Nephron progenitor cell (in vitro differentiated cells): Measurements from ENCODE around the gene DRC3.

Experiments used
- DNase-seq: peaks from one replicate; pipeline ENCODE4 v3.0.0; 2021
- H3K27ac Mint-ChIP-seq: 2 replicates; pipeline ENCODE4 v1.8.0; 2021; ENCODE audit warnings: mild to moderate bottlenecking, moderate library complexity, mixed read lengths
- H3K27me3 Mint-ChIP-seq: 2 replicates; pipeline ENCODE4 v1.8.0; 2021; ENCODE audit warnings: mild to moderate bottlenecking, low read depth, mixed read lengths; ENCODE audit not compliant: poor library complexity
- H3K36me3 Mint-ChIP-seq: 2 replicates; pipeline ENCODE4 v1.8.0; 2021; ENCODE audit warnings: low read depth, mixed read lengths
- H3K4me1 Mint-ChIP-seq: 2 replicates; pipeline ENCODE4 v1.8.0; 2021; ENCODE audit warnings: mixed read lengths
- H3K4me3 Mint-ChIP-seq: 2 replicates; pipeline ENCODE4 v1.8.0; 2021; ENCODE audit warnings: mild to moderate bottlenecking, moderate library complexity, mixed read lengths
- H3K9me3 Mint-ChIP-seq: 2 replicates; pipeline ENCODE4 v1.8.0; 2021; ENCODE audit warnings: mild to moderate bottlenecking, moderate library complexity, mixed read lengths
- TF ChIP-seq, protein P1 (sequence below): fragments of 200-600 bp; sonication (generic); IDR thresholded peaks from 2 replicates; pipeline ENCODE4 v1.5.0; 2021; ENCODE audit warnings: antibody characterized with exemption

Gene DRC3, protein sequence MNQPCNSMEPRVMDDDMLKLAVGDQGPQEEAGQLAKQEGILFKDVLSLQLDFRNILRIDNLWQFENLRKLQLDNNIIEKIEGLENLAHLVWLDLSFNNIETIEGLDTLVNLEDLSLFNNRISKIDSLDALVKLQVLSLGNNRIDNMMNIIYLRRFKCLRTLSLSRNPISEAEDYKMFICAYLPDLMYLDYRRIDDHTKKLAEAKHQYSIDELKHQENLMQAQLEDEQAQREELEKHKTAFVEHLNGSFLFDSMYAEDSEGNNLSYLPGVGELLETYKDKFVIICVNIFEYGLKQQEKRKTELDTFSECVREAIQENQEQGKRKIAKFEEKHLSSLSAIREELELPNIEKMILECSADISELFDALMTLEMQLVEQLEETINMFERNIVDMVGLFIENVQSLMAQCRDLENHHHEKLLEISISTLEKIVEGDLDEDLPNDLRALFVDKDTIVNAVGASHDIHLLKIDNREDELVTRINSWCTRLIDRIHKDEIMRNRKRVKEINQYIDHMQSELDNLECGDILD

DNA sequence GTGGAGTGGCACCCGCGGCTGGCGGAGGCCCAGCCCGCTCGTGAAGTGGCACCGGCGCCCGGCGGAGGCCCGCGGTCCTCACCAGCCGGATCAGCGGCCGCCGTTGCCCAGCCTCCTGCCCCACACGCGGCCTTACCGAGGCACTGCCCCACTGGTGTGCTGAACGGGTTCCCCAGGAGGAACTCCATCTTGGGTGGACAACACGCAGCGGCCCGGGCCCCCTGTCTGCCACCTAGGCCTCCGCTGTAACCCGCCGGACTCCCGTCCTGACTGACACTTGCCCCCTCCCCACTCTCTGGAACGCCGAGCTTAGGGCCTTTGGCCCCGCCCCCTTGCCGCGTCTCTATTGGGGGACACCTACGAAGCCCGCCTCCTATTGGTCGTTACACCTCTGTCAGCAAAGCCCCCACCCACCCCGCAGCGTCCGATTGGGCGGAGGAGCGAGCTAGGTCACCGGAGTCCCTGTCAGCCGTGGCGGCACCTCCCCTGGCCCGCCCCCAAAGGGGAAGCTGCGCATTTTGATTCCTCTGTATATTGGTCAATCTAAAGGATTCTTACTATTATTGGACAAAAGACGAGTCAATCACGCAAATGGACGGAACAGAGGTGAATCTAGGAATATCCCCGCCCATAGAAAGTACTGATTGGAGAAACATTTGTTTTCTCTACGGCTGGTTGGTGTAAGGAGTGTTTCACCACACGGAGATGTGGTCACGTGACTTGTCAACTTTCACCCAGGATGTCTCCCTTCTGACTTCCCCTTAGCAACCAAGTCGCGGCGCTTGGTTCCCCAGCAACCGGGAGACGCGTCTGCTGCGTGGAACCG, at the start of gene DRC3, which contains the start of gene TOM1L2:
Gene DRC3 (plus strand): TSS at position 737 of the 826 bp plus-strand sequence. CDS start 4,737 bp downstream, outside the sequence.
Gene TOM1L2 (minus strand): TSS at position 275 of the 826 bp plus-strand sequence. CDS start 87 bp downstream, at position 188.
- H3K27me3 Mint-ChIP-seq = peaks cover 33% of the 10 kb centered on the region
- no peaks in the 10 kb centered on the region for H3K36me3 Mint-ChIP-seq
- H3K9me3 Mint-ChIP-seq = no peaks in the 10 kb centered on the region
- TF ChIP-seq, protein P1, sequence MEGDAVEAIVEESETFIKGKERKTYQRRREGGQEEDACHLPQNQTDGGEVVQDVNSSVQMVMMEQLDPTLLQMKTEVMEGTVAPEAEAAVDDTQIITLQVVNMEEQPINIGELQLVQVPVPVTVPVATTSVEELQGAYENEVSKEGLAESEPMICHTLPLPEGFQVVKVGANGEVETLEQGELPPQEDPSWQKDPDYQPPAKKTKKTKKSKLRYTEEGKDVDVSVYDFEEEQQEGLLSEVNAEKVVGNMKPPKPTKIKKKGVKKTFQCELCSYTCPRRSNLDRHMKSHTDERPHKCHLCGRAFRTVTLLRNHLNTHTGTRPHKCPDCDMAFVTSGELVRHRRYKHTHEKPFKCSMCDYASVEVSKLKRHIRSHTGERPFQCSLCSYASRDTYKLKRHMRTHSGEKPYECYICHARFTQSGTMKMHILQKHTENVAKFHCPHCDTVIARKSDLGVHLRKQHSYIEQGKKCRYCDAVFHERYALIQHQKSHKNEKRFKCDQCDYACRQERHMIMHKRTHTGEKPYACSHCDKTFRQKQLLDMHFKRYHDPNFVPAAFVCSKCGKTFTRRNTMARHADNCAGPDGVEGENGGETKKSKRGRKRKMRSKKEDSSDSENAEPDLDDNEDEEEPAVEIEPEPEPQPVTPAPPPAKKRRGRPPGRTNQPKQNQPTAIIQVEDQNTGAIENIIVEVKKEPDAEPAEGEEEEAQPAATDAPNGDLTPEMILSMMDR = no peak
- H3K4me3 Mint-ChIP-seq = peak within 1 kb of the TSS; percentile 93
- H3K4me1 Mint-ChIP-seq = peaks cover 28% of the 10 kb centered on the region
- H3K27ac Mint-ChIP-seq = peak within 1 kb of the TSS; percentile 90
- DNase-seq = peak; percentile 100

DNA sequence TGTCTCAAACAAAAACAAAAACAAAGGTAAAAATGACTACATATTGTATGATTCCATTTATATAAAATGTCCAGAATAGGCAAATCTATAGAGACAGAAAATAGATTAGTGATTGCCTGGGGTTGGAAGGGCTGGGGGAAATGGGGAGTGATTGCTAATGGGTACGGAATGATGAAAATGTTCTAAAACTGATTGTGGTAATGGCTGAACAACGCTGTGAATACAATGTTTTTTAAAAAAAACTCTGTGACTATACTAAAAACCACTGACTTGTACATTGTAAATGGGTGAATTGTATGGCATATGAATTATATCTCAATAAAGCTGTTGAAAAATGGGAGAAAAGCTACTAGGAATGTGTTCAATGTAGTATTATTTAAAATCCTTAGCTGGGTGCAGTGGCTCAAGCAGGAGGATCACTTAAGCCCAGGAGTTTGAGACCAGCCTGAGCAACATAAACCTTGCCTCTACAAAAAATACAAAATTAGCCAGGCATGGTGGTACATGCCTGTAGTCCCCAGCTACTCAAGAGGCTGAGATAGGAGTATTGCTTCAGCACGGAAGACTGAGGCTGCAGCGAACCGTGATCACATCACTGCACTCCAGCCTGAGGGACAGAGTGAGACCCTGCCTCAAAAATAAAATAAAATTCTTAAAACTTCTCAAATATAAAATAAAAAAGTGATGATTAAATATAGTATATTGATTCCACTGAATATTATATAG, 48.4 kb upstream of the DRC3 start:
- H3K27me3 Mint-ChIP-seq = peaks cover 9% of the 10 kb centered on the region
- TF ChIP-seq, protein P1 = no peak
- no peaks in the 10 kb centered on the region for H3K36me3 Mint-ChIP-seq
- H3K4me3 Mint-ChIP-seq = no peak overlapping the region
- H3K9me3 Mint-ChIP-seq = no peaks in the 10 kb centered on the region
- peaks cover 42% of the 10 kb centered on the region for H3K4me1 Mint-ChIP-seq
- no peak overlapping the region for H3K27ac Mint-ChIP-seq
- no peak for DNase-seq

DNA sequence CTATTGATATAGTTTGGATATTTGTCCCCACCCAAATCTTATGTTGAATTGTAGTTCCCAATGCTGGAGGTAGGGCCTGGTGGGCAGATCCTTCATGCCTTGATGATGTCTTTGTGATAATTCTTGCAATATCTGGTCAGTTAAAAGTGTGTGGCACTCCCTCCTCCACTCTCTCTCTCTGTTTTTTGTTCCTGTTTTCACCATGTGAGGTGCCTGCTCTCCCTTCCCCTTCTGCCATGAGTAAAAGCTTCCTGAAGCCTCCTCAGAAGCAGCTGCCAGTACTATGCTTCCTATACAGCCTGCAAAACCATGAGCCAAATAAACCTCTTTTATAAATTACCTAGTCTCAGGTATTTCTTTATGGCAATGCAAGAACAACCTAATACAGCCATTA, 47.8 kb upstream of the DRC3 start:
- H3K4me3 Mint-ChIP-seq = no peak overlapping the region
- no peak overlapping the region for H3K27ac Mint-ChIP-seq
- H3K4me1 Mint-ChIP-seq = peaks cover 37% of the 10 kb centered on the region
- no peaks in the 10 kb centered on the region for H3K9me3 Mint-ChIP-seq
- H3K27me3 Mint-ChIP-seq = peaks cover 9% of the 10 kb centered on the region
- no peaks in the 10 kb centered on the region for H3K36me3 Mint-ChIP-seq
- TF ChIP-seq, protein P1 = no peak
- DNase-seq = no peak

DNA sequence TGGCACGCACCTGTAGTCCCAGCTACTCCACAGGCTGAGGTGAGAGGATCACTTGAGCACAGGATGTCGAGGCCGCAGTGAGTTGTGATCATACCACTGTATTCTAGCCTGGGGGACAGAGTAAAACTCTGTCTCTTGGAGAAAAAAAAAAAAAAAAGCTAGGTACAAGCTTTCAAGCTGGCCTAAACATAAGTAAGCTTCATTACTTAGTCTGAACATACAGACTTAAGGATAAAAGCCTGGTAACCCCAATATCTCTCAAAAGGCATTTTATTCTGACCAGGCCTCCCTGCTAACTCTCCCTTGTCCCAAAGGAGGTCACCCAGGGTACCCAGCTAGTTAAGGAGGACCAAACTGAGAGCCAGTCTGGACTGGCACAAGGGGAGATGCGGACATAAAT, 46.6 kb upstream of the DRC3 start:
- Mint-ChIP-seq H3K27ac (no peak overlapping the region), H3K36me3 (no peaks in the 10 kb centered on the region), H3K27me3 (peaks cover 9% of the 10 kb centered on the region), H3K4me3 (no peak overlapping the region), H3K4me1 (peaks cover 33% of the 10 kb centered on the region), H3K9me3 (no peaks in the 10 kb centered on the region)
- TF ChIP-seq, protein P1 = no peak
- no peak for DNase-seq

DNA sequence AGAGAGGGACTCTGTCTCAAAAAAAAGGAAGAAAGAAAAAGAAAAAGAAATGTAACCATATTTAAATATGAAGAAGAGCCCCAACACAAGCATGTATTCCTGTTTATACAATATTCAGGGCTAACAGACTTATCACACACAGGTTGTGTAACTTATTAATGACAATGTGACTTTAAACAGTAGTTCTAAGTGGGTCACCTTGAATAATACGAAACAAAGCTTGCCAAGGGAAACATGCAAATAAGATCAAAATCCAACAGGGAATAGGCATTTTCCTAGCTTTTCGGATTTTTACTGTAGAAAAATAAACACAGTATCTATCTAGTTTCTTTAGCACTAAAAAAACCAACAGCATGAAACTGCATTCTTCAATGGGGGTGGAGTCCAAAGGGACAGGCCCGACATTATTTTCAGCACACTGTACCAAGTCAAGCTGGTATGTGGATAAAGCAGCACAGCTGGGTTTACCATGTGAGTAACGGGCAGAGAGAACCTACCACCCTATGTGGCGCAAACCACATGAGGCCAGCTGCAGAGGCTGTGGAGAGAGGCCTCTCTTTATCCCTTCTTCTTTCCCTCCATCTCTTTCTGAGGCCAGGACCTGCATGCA, 45.7 kb upstream of the DRC3 start:
- no peak overlapping the region for H3K4me3 Mint-ChIP-seq
- H3K27me3 Mint-ChIP-seq = peaks cover 9% of the 10 kb centered on the region

More for the DNA sequence above, 45.7 kb upstream of the DRC3 start:
- Mint-ChIP-seq H3K4me1 (peaks cover 24% of the 10 kb centered on the region), H3K27ac (no peak overlapping the region), H3K36me3 (no peaks in the 10 kb centered on the region), H3K9me3 (no peaks in the 10 kb centered on the region)
- TF ChIP-seq, protein P1 = no peak
- DNase-seq = no peak
